Measurements from ENCODE around the gene ATXN1.

GRCh38 chr6:16468991-16469615 lies 292.2 kb downstream of the ATXN1 start:
- TF ChIP-seq CTCF (IDR thresholded peaks at IDR 0.05) (no peak), POLR2AphosphoS5 (IDR thresholded peaks at IDR 0.05) (no peak), POLR2A (IDR thresholded peaks at IDR 0.05) (no peak), EP300 (IDR thresholded peaks at IDR 0.05) (no peak)

Data from gastroesophageal sphincter (tissue), 3 donors.